Kidney (tissue), 14 donors: ENCODE data around the gene LIMS2. TPM values are rescaled to one million over a fixed set of nuclear protein-coding genes. Genes with fewer than 3 reads are reported as not detected.

ENCODE experiments used
- DNase-seq, 5 donors: peaks; one replicate each; pipeline ENCODE4 v3.0.0-alpha.2; 2013 to 2020
- FAIRE-seq: peaks from 2 replicates; lab custom pipeline; 2012; peaks lifted over from hg19 to GRCh38; lab: Jason Lieb, UNC
- H3K27ac ChIP-seq, 2 donors: one replicate each; pipeline ENCODE4 v1.7.0; 2013; ENCODE audit warnings: low read depth in 2 of 2, low read length in 2 of 2, inconsistent platforms in 1 of 2
- H3K27me3 ChIP-seq: one replicate; pipeline ENCODE4 v1.7.1; 2013; ENCODE audit warnings: low read length, inconsistent platforms; ENCODE audit not compliant: control insufficient read depth, insufficient read depth
- H3K36me3 ChIP-seq, 3 donors: one replicate each; pipeline versions ENCODE4 v1.7.0 to v1.7.1; 2013; ENCODE audit warnings: low read length in 3 of 3, control low read depth in 1 of 3, inconsistent platforms in 1 of 3; ENCODE audit not compliant: insufficient read depth in 3 of 3, control insufficient read depth in 2 of 3
- H3K4me1 ChIP-seq, 3 donors: one replicate each; pipeline versions ENCODE4 v1.7.0 to v1.7.1; 2013; ENCODE audit warnings: low read length in 3 of 3, inconsistent platforms in 1 of 3, low read depth in 1 of 3; ENCODE audit not compliant: control insufficient read depth in 2 of 3, insufficient read depth in 2 of 3
- H3K4me3 ChIP-seq, 3 donors: one replicate each; pipeline versions ENCODE4 v1.7.0 to v1.8.1; 2013; ENCODE audit warnings: low read length in 3 of 3, control low read depth in 1 of 3, inconsistent platforms in 1 of 3
- H3K9ac ChIP-seq, 3 donors: one replicate each; pipeline versions ENCODE4 v1.7.0 to v1.7.1; 2013; ENCODE audit warnings: low read length in 3 of 3, control low read depth in 1 of 3, inconsistent platforms in 1 of 3
- H3K9me3 ChIP-seq, 3 donors: one replicate each; pipeline versions ENCODE4 v1.7.0 to v1.7.1; 2013; ENCODE audit warnings: low read length in 3 of 3, control low read depth in 1 of 3, inconsistent platforms in 1 of 3; ENCODE audit not compliant: control insufficient read depth in 2 of 3, insufficient read depth in 1 of 3
- intact Hi-C: fragments of 100-400 bp; cut with DNase I; formaldehyde crosslinking; loops from one replicate; pipeline ENCODE4 v1.11.1; 2022
- polyA plus RNA-seq: library from polyadenylated mRNA; stranded (reverse); fragments of 350-450 nt; fragmentation: Illumina TruSeq; extraction: RNeasy Lipid Tissue Mini Kit (QIAGEN cat#74804); gene quantifications from one replicate; pipeline ENCODE4 v1.2.3, GENCODE V29; 2014; ENCODE audit warnings: low read depth, low replicate concordance; ENCODE audit not compliant: insufficient read depth
- total RNA-seq: library from RNA; stranded (reverse); fragmentation: NEBNext Ultra II Directional; extraction: Animal tissue kit (Norgen Biotek cat#: 25700); gene quantifications from one replicate; pipeline ENCODE4 v1.2.1, GENCODE V29; 2021
- TF ChIP-seq, protein P1 (sequence below): IDR thresholded peaks from 3 replicates; pipeline ENCODE4 v1.5.1; 2012; ENCODE audit warnings: mild to moderate bottlenecking, moderate library complexity, borderline replicate concordance; ENCODE audit not compliant: insufficient read depth; ENCODE audit errors: extremely low read depth
- donor health status: control.
- donor health status: control.
- donor health status: control.
- donor health status: control.
- donor health status: control.
- donor health status: DM: yes; HTN: yes; CAD: no.
- donor health status: Normal renal cell carcinoma (clear cell type).

Gene LIMS2
- total and polyA plus RNA-seq, 2 donors from 2014 or later: 101 to 107 TPM

DNA sequence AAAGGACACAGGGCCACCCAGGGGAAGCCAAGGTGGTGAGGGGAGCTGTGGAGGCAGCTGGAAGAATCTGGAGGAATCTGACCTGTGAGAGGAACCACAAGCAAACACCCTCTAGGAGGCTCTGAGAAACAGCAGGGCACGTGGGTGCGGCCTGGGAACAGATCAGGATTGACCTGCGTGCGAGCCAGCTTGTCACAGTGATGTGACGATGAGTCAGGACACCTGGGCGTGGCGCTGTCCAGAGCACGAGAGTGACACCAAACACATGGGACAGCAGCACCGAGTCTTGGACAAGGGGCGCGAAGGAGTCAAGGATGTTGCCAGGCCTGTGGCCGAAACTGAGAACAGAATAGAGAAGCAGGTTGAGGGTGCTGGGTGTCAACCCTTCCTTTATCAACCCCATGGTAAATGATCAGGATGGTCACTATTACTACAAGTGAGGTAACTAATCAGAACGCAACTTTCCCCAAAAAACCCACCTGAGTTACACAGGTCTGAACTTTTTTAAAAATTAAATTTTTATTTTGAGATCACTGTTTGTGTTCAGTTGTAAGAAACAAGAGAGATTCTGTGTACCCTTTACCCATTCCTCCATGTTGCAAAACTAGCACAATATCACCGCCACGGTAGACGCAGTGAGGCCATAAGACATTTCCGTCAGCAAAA, 25.3 kb upstream of the LIMS2 start:
- TF ChIP-seq, protein P1, sequence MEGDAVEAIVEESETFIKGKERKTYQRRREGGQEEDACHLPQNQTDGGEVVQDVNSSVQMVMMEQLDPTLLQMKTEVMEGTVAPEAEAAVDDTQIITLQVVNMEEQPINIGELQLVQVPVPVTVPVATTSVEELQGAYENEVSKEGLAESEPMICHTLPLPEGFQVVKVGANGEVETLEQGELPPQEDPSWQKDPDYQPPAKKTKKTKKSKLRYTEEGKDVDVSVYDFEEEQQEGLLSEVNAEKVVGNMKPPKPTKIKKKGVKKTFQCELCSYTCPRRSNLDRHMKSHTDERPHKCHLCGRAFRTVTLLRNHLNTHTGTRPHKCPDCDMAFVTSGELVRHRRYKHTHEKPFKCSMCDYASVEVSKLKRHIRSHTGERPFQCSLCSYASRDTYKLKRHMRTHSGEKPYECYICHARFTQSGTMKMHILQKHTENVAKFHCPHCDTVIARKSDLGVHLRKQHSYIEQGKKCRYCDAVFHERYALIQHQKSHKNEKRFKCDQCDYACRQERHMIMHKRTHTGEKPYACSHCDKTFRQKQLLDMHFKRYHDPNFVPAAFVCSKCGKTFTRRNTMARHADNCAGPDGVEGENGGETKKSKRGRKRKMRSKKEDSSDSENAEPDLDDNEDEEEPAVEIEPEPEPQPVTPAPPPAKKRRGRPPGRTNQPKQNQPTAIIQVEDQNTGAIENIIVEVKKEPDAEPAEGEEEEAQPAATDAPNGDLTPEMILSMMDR: no peak
- H3K4me1 ChIP-seq: peaks cover 0 to 14% (median 14%) of the 10 kb centered on the region in 3 donors
- peak overlapping the region; percentile 72 to 96 (median 85) for H3K4me3 ChIP-seq
- H3K27ac ChIP-seq: peak overlapping the region; percentile 94 to 97
- DNase-seq (peak; percentile 46 to 85 (median 51)), FAIRE-seq (no peak)
- H3K9me3 ChIP-seq: no peaks in the 10 kb centered on the region
- H3K27me3 ChIP-seq: no peaks in the 10 kb centered on the region
- H3K36me3 ChIP-seq: peaks cover 0 to 2% (median 0%) of the 10 kb centered on the region in 3 donors
- intact Hi-C loops: no loop called here
- peak overlapping the region; percentile 70 to 89 (median 84) for H3K9ac ChIP-seq

GRCh38 chr2:127698553-127699355, 23.4 kb upstream of the LIMS2 start:
- DNase-seq: no peak
- H3K9ac ChIP-seq: no peak overlapping the region
- H3K9me3 ChIP-seq: no peaks in the 10 kb centered on the region
- peaks cover 0 to 14% (median 14%) of the 10 kb centered on the region in 3 donors for H3K4me1 ChIP-seq
- TF ChIP-seq, protein P1: no peak
- no peak overlapping the region for H3K4me3 ChIP-seq
- H3K27ac ChIP-seq: no peak overlapping the region
- no peaks in the 10 kb centered on the region for H3K27me3 ChIP-seq
- intact Hi-C loops: no loop called here
- H3K36me3 ChIP-seq: no peaks in the 10 kb centered on the region
- FAIRE-seq: no peak

GRCh38 chr2:127697482-127698180, 22.3 kb upstream of the LIMS2 start:
- intact Hi-C loops: no loop called here
- no peak overlapping the region for H3K4me3 ChIP-seq
- no peak overlapping the region for H3K27ac ChIP-seq
- no peaks in the 10 kb centered on the region for H3K9me3 ChIP-seq
- TF ChIP-seq, protein P1: no peak
- FAIRE-seq (no peak), DNase-seq (no peak)
- H3K9ac ChIP-seq: no peak overlapping the region
- no peaks in the 10 kb centered on the region for H3K36me3 ChIP-seq
- H3K27me3 ChIP-seq: no peaks in the 10 kb centered on the region
- H3K4me1 ChIP-seq: peaks cover 0 to 7% (median 5%) of the 10 kb centered on the region in 3 donors
